Neural progenitor cell (in vitro differentiated cells): ENCODE measurements around the gene MRPL11. TPM values are rescaled to one million over a fixed set of nuclear protein-coding genes. Genes with fewer than 3 reads are reported as not detected.

Experiments
- DNase-seq: peaks from one replicate; pipeline ENCODE4 v3.0.0-alpha.2; 2016; ENCODE audit warnings: low spot score
- H2AFZ ChIP-seq: fragments of 200-600 bp; sonication (generic); replicated peaks from 2 replicates; pipeline ENCODE4 v1.6.1; 2016; ENCODE audit warnings: antibody characterized with exemption
- H3F3A ChIP-seq: fragments of 200-600 bp; sonication (generic); 2 replicates; pipeline ENCODE4 v1.6.1; 2016; ENCODE audit warnings: antibody characterized with exemption, low read depth
- H3K27ac ChIP-seq: fragments of 200-600 bp; sonication (generic); 2 replicates; pipeline ENCODE4 v1.5.1; 2016; ENCODE audit warnings: mild to moderate bottlenecking
- H3K27me3 ChIP-seq: fragments of 200-600 bp; sonication (generic); 2 replicates; pipeline ENCODE4 v1.6.1; 2016; ENCODE audit warnings: mild to moderate bottlenecking, moderate library complexity
- H3K36me3 ChIP-seq: fragments of 200-600 bp; sonication (generic); 2 replicates; pipeline ENCODE4 v1.5.1; 2016
- H3K4me1 ChIP-seq: fragments of 200-600 bp; sonication (generic); 2 replicates; pipeline ENCODE4 v1.6.1; 2016; ENCODE audit warnings: mixed run types
- H3K4me2 ChIP-seq: fragments of 200-600 bp; sonication (generic); 2 replicates; pipeline ENCODE4 v1.6.1; 2016
- H3K4me3 ChIP-seq: fragments of 200-600 bp; sonication (generic); 2 replicates; pipeline ENCODE4 v1.5.1; 2016
- H3K79me2 ChIP-seq: fragments of 200-600 bp; sonication (generic); 2 replicates; pipeline ENCODE4 v1.6.1; 2016; ENCODE audit warnings: low read depth
- H3K9ac ChIP-seq: fragments of 200-600 bp; sonication (generic); 2 replicates; pipeline ENCODE4 v1.6.1; 2016
- H3K9me3 ChIP-seq: fragments of 200-600 bp; sonication (generic); 2 replicates; pipeline ENCODE4 v1.5.1; 2016; ENCODE audit warnings: low read depth
- H4K20me1 ChIP-seq: fragments of 200-600 bp; sonication (generic); 2 replicates; pipeline ENCODE4 v1.6.1; 2016; ENCODE audit warnings: low read depth
- H3K27ac Mint-ChIP-seq: 3 replicates; pipeline ENCODE4 v1.8.0; 2021; ENCODE audit warnings: mixed read lengths
- H3K27me3 Mint-ChIP-seq: 2 replicates; pipeline ENCODE4 v1.8.0; 2022; ENCODE audit warnings: low read depth, mild to moderate bottlenecking, inconsistent platforms, moderate library complexity, mixed read lengths; ENCODE audit not compliant: insufficient read depth
- H3K36me3 Mint-ChIP-seq: 3 replicates; pipeline ENCODE4 v1.8.0; 2021; ENCODE audit warnings: mixed read lengths
- H3K4me1 Mint-ChIP-seq: 3 replicates; pipeline ENCODE4 v1.8.0; 2021; ENCODE audit warnings: mixed read lengths
- H3K4me3 Mint-ChIP-seq: 3 replicates; pipeline ENCODE4 v1.8.0; 2021; ENCODE audit warnings: mild to moderate bottlenecking, moderate library complexity, mixed read lengths
- H3K9me3 Mint-ChIP-seq: 3 replicates; pipeline ENCODE4 v1.8.0; 2020; ENCODE audit warnings: mixed read lengths
- EZH2 ChIP-seq: fragments of 200-600 bp; sonication (generic); IDR thresholded peaks from 2 replicates; pipeline ENCODE4 v1.6.1; 2017; ENCODE audit warnings: antibody characterized with exemption, mild to moderate bottlenecking, moderate library complexity
- EZH2phosphoT487 ChIP-seq: fragments of 200-600 bp; sonication (generic); IDR thresholded peaks from 2 replicates; pipeline ENCODE4 v1.6.1; 2017; ENCODE audit warnings: antibody characterized with exemption
- total RNA-seq: library from RNA; depleted of rRNA; stranded (reverse); fragments of >200 nt; gene quantifications from 2 replicates; pipeline ENCODE4 v1.2.3, GENCODE V29; 2015; ENCODE audit warnings: low replicate concordance
- TF ChIP-seq, protein P1 (sequence below): fragments of 200-600 bp; sonication (generic); IDR thresholded peaks from 2 replicates; pipeline ENCODE4 v1.5.1; 2017; ENCODE audit warnings: antibody characterized with exemption, mild to moderate bottlenecking

Gene MRPL11
- total RNA-seq, 1 donor from 2014 or later: 131 TPM

DNA sequence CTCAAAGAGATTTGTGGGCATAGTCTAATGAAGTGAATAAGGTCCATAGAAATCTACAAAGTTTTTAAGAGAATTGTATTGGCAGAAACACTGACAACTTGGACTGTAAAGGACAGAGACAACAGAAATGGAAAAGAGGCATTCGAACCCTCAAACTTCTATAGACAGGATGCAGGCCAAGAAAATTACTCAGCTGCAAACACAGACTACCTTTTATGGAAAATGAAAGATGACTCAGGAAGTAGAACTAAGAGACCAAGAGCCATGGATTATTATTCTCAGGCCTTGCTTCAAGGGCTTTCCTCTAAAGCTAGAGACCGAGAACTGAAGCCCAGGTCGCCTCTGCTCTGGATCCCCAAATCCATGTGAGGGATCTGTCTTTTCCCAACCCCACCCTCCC, 24.3 kb upstream of the MRPL11 start:
- H3K79me2 ChIP-seq: no peaks in the 10 kb centered on the region
- H3K9ac ChIP-seq: no peak overlapping the region
- TF ChIP-seq EZH2phosphoT487 (no peak), EZH2 (no peak)
- TF ChIP-seq, protein P1, sequence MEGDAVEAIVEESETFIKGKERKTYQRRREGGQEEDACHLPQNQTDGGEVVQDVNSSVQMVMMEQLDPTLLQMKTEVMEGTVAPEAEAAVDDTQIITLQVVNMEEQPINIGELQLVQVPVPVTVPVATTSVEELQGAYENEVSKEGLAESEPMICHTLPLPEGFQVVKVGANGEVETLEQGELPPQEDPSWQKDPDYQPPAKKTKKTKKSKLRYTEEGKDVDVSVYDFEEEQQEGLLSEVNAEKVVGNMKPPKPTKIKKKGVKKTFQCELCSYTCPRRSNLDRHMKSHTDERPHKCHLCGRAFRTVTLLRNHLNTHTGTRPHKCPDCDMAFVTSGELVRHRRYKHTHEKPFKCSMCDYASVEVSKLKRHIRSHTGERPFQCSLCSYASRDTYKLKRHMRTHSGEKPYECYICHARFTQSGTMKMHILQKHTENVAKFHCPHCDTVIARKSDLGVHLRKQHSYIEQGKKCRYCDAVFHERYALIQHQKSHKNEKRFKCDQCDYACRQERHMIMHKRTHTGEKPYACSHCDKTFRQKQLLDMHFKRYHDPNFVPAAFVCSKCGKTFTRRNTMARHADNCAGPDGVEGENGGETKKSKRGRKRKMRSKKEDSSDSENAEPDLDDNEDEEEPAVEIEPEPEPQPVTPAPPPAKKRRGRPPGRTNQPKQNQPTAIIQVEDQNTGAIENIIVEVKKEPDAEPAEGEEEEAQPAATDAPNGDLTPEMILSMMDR: no peak
- no peak overlapping the region for H3K27ac Mint-ChIP-seq
- peaks cover 7% of the 10 kb centered on the region for H3K27me3 Mint-ChIP-seq
- DNase-seq: no peak
- H4K20me1 ChIP-seq: peaks cover 7% of the 10 kb centered on the region
- no peaks in the 10 kb centered on the region for H3K9me3 ChIP-seq
- peaks cover 4% of the 10 kb centered on the region for H3K27me3 ChIP-seq
- no peak overlapping the region for H3K4me3 ChIP-seq
- H3K4me1 Mint-ChIP-seq: peaks cover 17% of the 10 kb centered on the region
- H3K9me3 Mint-ChIP-seq: peaks cover 15% of the 10 kb centered on the region
- H3K36me3 ChIP-seq: no peaks in the 10 kb centered on the region
- H2AFZ ChIP-seq: no peak overlapping the region
- H3F3A ChIP-seq: peaks cover 24% of the 10 kb centered on the region
- no peaks in the 10 kb centered on the region for H3K36me3 Mint-ChIP-seq
- peaks cover 7% of the 10 kb centered on the region for H3K4me1 ChIP-seq
- no peak overlapping the region for H3K27ac ChIP-seq
- H3K4me3 Mint-ChIP-seq: no peak overlapping the region
- H3K4me2 ChIP-seq: no peak overlapping the region

GRCh38 chr11:66462010-66462409, 23.4 kb upstream of the MRPL11 start:
- DNase-seq: no peak

DNA sequence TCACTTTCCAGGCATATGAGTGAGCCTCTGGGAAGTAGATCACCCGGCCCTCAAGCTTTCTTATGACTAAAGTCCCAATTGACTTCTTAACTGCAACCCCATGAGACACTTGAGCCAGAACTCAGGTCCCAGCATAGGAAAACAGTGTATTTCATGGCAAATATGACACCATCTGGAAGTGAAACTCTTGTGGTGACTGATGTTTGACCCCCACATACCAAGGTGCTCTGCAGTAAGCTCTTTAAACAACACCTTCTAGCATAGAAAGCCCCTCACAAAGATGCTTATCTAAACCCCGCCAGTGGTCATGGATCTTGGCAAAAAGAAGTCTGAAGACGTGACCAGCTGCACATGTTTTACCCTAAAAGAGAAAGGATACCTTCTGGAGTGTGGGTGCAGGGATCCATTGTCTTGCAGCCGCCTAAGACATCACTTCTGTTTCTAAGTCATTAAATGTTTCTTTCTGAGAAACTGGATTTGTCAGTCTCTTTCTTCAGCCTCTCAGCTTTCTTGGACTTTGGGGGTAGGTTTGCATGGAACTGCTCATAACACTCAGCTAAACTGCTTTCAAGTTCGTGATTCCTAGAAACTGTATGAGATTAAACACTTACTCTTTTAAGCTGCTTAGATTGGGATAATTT, 20.6 kb upstream of the MRPL11 start:
- Mint-ChIP-seq H3K27ac (no peak overlapping the region), H3K36me3 (no peaks in the 10 kb centered on the region), H3K4me1 (peaks cover 2% of the 10 kb centered on the region), H3K4me3 (no peak overlapping the region), H3K27me3 (peaks cover 18% of the 10 kb centered on the region), H3K9me3 (peaks cover 15% of the 10 kb centered on the region)
- Histone ChIP-seq H3K36me3 (no peaks in the 10 kb centered on the region), H3K9me3 (no peaks in the 10 kb centered on the region), H3K4me2 (no peak overlapping the region), H3K79me2 (no peaks in the 10 kb centered on the region), H3K9ac (no peak overlapping the region), H3K27me3 (peaks cover 3% of the 10 kb centered on the region), H3K4me1 (no peaks in the 10 kb centered on the region), H2AFZ (no peak overlapping the region), H4K20me1 (no peaks in the 10 kb centered on the region), H3F3A (no peaks in the 10 kb centered on the region), H3K27ac (no peak overlapping the region), H3K4me3 (no peak overlapping the region)
- no peak for DNase-seq
- TF ChIP-seq EZH2phosphoT487: no peak
- TF ChIP-seq, protein P1: no peak
- no peak for TF ChIP-seq EZH2

More at GRCh38 chr11:66462010-66462409, 23.4 kb upstream of the MRPL11 start:
- no peaks in the 10 kb centered on the region for H3K36me3 Mint-ChIP-seq
- Histone ChIP-seq H3F3A (peaks cover 18% of the 10 kb centered on the region), H4K20me1 (no peaks in the 10 kb centered on the region), H3K4me1 (no peaks in the 10 kb centered on the region), H3K4me2 (no peak overlapping the region), H3K27me3 (peaks cover 4% of the 10 kb centered on the region), H3K79me2 (no peaks in the 10 kb centered on the region), H3K27ac (no peak overlapping the region), H3K36me3 (no peaks in the 10 kb centered on the region), H3K4me3 (no peak overlapping the region), H3K9me3 (no peaks in the 10 kb centered on the region), H3K9ac (no peak overlapping the region), H2AFZ (no peak overlapping the region)
- peaks cover 15% of the 10 kb centered on the region for H3K9me3 Mint-ChIP-seq
- H3K27ac Mint-ChIP-seq: no peak overlapping the region
- peaks cover 10% of the 10 kb centered on the region for H3K4me1 Mint-ChIP-seq
- peaks cover 10% of the 10 kb centered on the region for H3K27me3 Mint-ChIP-seq
- TF ChIP-seq, protein P1: no peak
- no peak for TF ChIP-seq EZH2phosphoT487
- TF ChIP-seq EZH2: no peak
- H3K4me3 Mint-ChIP-seq: no peak overlapping the region
